ENCODE measurements around the gene JPT2. TPM values are rescaled to one million over a fixed set of nuclear protein-coding genes. Genes with fewer than 3 reads are reported as not detected.

JPT2 gene
- total RNA-seq, 1 experiment from 2014 or later: 150 TPM

GRCh38 chr16:1677942-1678499 lies at the start of gene JPT2 (continued):
- TF ChIP-seq, protein P1, sequence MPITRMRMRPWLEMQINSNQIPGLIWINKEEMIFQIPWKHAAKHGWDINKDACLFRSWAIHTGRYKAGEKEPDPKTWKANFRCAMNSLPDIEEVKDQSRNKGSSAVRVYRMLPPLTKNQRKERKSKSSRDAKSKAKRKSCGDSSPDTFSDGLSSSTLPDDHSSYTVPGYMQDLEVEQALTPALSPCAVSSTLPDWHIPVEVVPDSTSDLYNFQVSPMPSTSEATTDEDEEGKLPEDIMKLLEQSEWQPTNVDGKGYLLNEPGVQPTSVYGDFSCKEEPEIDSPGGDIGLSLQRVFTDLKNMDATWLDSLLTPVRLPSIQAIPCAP (CRISPR knock-in tag; IDR thresholded peaks at IDR 0.05): no peak
- TF ChIP-seq ZNF532 (CRISPR knock-in tag; IDR thresholded peaks at IDR 0.05; ENCODE audit: borderline replicate concordance) (no peak), ATF6 (CRISPR knock-in tag; IDR thresholded peaks at IDR 0.05) (no peak), ZNF138 (CRISPR knock-in tag; conservative IDR thresholded peaks at IDR 0.05) (no peak), OVOL2 (CRISPR knock-in tag; IDR thresholded peaks at IDR 0.05; ENCODE audit: borderline replicate concordance) (no peak), ARID4B (CRISPR knock-in tag; IDR thresholded peaks at IDR 0.05; ENCODE audit: borderline replicate concordance) (no peak), ERG (CRISPR knock-in tag; IDR thresholded peaks at IDR 0.05) (no peak), HMGA2 (CRISPR knock-in tag; IDR thresholded peaks at IDR 0.05) (no peak), SP1 (CRISPR knock-in tag; conservative IDR thresholded peaks at IDR 0.05) (peak; percentile 99), PRRX2 (CRISPR knock-in tag; IDR thresholded peaks at IDR 0.05) (no peak), ELF4 (CRISPR knock-in tag; IDR thresholded peaks at IDR 0.05; ENCODE audit: low read depth) (peak; percentile 20; the same call in 1 of the 2 replicates), ZNF263 (CRISPR knock-in tag; IDR thresholded peaks at IDR 0.05; ENCODE audit: low read depth) (no peak), NFYB (CRISPR knock-in tag; conservative IDR thresholded peaks at IDR 0.05; ENCODE audit: low read depth) (peak; percentile 99), ZNF317 (CRISPR knock-in tag; IDR thresholded peaks at IDR 0.05; ENCODE audit: borderline replicate concordance, low read depth) (no peak), PRDM15 (CRISPR knock-in tag; IDR thresholded peaks at IDR 0.05) (no peak), NFATC4 (CRISPR knock-in tag; IDR thresholded peaks at IDR 0.05) (no peak), NR1H2 (CRISPR knock-in tag; IDR thresholded peaks at IDR 0.05) (no peak), FOXP1 (CRISPR knock-in tag; IDR thresholded peaks at IDR 0.05; ENCODE audit: borderline replicate concordance) (0 out of 2 replicates have a peak, but pooled peaks have one; percentile 44)
- TF ChIP-seq, protein P2, sequence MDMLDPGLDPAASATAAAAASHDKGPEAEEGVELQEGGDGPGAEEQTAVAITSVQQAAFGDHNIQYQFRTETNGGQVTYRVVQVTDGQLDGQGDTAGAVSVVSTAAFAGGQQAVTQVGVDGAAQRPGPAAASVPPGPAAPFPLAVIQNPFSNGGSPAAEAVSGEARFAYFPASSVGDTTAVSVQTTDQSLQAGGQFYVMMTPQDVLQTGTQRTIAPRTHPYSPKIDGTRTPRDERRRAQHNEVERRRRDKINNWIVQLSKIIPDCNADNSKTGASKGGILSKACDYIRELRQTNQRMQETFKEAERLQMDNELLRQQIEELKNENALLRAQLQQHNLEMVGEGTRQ (CRISPR knock-in tag; IDR thresholded peaks at IDR 0.05): no peak
- TF ChIP-seq, protein P3, sequence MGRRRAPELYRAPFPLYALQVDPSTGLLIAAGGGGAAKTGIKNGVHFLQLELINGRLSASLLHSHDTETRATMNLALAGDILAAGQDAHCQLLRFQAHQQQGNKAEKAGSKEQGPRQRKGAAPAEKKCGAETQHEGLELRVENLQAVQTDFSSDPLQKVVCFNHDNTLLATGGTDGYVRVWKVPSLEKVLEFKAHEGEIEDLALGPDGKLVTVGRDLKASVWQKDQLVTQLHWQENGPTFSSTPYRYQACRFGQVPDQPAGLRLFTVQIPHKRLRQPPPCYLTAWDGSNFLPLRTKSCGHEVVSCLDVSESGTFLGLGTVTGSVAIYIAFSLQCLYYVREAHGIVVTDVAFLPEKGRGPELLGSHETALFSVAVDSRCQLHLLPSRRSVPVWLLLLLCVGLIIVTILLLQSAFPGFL (CRISPR knock-in tag; IDR thresholded peaks at IDR 0.05; ENCODE audit: borderline replicate concordance): no peak

Measured in WTC11 (cell line).